22Rv1 (cell line): Measurements from ENCODE around the gene GPX4.

Experiments used
- H3K27ac ChIP-seq: fragments of 450-650 bp; 2 replicates; pipeline ENCODE4 v1.5.1; 2017
- ZFX ChIP-seq: fragments of 450-650 bp; IDR thresholded peaks from 2 replicates; pipeline ENCODE4 v1.6.1; 2017; ENCODE audit warnings: antibody characterized with exemption, borderline replicate concordance
- TF ChIP-seq, protein P1 (sequence below): fragments of 450-650 bp; IDR thresholded peaks from 2 replicates; pipeline ENCODE4 v1.5.1; 2017; ENCODE audit warnings: mild to moderate bottlenecking

GPX4 gene

DNA sequence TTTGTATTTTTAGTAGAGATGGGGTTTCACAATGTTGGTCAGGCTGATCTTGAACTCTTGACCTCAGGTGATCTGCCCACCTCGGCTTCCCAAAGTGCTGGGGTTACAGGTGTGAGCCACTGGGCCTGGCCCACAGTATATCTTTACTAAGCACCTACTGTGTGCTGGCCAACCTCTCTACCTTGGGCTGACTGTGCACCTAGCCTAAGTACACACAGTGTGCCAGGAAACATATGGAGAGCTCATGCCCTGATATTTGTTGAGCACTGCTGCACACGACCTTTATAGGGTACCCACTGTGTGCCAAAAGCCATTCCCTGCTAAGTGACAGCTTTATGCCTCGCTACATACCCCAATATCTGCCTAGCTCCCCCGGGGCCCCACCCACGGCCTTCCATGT lies 43.1 kb upstream of the GPX4 start:
- TF ChIP-seq ZFX = no peak
- TF ChIP-seq, protein P1, sequence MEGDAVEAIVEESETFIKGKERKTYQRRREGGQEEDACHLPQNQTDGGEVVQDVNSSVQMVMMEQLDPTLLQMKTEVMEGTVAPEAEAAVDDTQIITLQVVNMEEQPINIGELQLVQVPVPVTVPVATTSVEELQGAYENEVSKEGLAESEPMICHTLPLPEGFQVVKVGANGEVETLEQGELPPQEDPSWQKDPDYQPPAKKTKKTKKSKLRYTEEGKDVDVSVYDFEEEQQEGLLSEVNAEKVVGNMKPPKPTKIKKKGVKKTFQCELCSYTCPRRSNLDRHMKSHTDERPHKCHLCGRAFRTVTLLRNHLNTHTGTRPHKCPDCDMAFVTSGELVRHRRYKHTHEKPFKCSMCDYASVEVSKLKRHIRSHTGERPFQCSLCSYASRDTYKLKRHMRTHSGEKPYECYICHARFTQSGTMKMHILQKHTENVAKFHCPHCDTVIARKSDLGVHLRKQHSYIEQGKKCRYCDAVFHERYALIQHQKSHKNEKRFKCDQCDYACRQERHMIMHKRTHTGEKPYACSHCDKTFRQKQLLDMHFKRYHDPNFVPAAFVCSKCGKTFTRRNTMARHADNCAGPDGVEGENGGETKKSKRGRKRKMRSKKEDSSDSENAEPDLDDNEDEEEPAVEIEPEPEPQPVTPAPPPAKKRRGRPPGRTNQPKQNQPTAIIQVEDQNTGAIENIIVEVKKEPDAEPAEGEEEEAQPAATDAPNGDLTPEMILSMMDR = no peak
- H3K27ac ChIP-seq = no peak overlapping the region

DNA sequence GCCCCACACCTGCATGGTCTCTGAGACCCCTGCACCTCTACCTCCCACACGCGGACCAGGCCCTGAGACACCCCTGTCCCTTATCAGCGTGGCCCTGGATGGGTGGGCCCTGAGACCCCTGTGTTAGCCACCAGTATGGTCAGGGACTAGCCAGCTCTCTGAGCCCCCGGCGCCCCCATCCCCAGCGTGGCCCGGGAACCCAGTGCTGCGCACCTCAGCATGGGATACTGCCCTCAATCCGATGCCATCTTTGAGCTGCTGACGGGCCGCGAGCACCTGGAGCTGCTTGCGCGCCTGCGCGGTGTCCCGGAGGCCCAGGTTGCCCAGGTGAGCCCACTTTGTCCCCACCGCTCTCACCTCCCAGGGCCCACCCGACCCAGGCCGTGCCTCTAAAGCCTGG lies 41.8 kb upstream of the GPX4 start:
- peak overlapping the region; percentile 27; the same call in 1 of the 2 replicates for H3K27ac ChIP-seq
- TF ChIP-seq, protein P1 = no peak

DNA sequence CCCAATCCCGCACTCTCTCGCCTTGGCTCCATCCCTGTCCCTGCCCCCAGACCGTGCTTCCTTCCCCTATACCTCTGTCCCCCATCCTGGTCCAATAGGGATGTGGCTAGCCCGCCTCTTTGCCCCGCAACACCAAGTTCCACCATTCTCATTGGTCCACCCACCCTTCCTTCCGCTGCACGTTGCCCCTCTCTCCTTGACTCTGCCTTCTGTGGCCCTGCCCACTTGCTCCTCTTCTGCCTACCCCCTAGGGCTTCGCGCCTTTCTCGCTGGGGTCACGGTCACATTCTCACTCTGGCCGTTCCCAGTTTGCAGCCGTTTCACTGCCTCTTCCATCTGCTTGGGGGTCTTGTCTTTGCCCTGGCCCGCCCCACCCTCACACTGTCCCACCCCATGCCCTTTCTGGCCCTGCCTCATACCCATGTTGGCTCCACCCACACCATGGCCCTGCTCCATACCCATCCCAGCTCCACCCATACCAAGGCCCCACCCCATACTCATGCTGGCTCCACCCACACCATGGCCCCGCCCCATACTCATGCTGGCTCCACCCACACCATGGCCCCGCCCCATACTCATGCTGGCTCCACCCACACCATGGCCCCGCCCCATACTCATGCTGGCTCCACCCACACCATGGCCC lies 41.3 kb upstream of the GPX4 start:
- no peak for TF ChIP-seq ZFX
- TF ChIP-seq, protein P1 = no peak
- peak overlapping the region; percentile 27; the same call in 1 of the 2 replicates for H3K27ac ChIP-seq

- H3K27ac ChIP-seq = peak overlapping the region; percentile 90
- TF ChIP-seq ZFX = no peak
- TF ChIP-seq, protein P1 = no peak
These were observed 40.5 kb upstream of the GPX4 start for GRCh38 chr19:1063030-1063908.

DNA sequence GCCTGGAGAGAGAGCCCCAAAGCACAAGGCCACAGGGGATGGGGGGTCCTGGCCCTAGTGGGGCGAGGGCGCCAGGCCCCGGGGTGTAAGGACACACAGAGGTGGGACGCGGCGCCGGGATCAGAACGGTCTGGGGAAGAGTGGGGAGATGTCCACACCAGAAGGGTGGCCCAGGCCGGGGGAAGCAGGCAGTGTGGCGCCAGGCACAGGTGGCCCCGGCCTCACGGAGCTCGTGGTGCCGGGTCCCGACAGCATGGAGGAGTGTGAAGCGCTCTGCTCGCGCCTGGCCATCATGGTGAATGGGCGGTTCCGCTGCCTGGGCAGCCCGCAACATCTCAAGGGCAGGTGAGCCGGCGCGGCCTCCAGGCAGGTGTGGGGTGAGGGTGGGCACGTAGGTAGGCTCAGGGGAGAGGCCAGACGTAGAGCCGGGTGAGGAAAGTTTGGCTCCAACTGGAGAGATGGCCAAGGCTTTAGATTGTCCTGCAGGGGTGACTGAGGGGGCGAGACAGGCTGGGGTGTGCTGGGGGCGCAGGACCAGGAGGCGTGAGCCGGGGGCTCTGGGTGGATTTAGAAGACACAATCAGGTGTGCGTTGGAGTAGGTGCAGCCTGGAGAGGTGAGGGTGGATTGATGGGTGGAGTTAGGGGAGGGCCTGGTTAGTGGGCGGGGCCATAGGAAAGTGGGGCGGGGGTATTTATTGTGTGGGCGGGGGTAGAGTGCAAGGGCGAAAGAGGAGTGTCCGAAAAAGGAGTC lies 39.7 kb upstream of the GPX4 start:
- TF ChIP-seq, protein P1 = no peak
- peak overlapping the region; percentile 90 for H3K27ac ChIP-seq

- H3K27ac ChIP-seq = peak overlapping the region; percentile 90
- no peak for TF ChIP-seq ZFX
- TF ChIP-seq, protein P1 = peak; percentile 87
These were observed 38.9 kb upstream of the GPX4 start for GRCh38 chr19:1064661-1065605.
